ENCODE data around the gene DLD. TPM values are rescaled to one million over a fixed set of nuclear protein-coding genes. Genes with fewer than 3 reads are reported as not detected.

The DLD gene
- total and polyA plus RNA-seq, 9 of the 15 experiments (the other 6 are each of a cell fraction or from before 2014, with no cell fraction given), result 130 to 639 (median 247) TPM

- TF ChIP-seq SIX5 (IDR thresholded peaks at IDR 0.05; ENCODE audit: borderline replicate concordance in 1 of 2, insufficient read depth in 1 of 2, low read depth in 1 of 2, low read length in 2 of 2) (no peak), KAT7 (CRISPR knock-in tag; IDR thresholded peaks at IDR 0.05; ENCODE audit: borderline replicate concordance) (no peak), HIVEP1 (CRISPR knock-in tag; IDR thresholded peaks at IDR 0.05) (no peak), SMAD1 (IDR thresholded peaks at IDR 0.05; ENCODE audit: low read depth, low read length, partially characterized antibody) (no peak), STAT5A (IDR thresholded peaks at IDR 0.05; ENCODE audit: borderline replicate concordance, low read length) (no peak), ZNF175 (CRISPR knock-in tag; IDR thresholded peaks at IDR 0.05; ENCODE audit: low read depth) (no peak), SMARCC2 (IDR thresholded peaks at IDR 0.05; ENCODE audit: low read depth) (no peak; the same call in 1 of the 2 replicates), FOXK1 (CRISPR knock-in tag; IDR thresholded peaks at IDR 0.05; ENCODE audit: borderline replicate concordance) (no peak), MYC (IDR thresholded peaks at IDR 0.05; ENCODE audit: low read depth, low read length) (peak; percentile 26; the same call in 1 of the 2 replicates), MYC (CRISPR knock-in tag; IDR thresholded peaks at IDR 0.05; ENCODE audit: borderline replicate concordance, low read depth) (no peak), ZNF407 (IDR thresholded peaks at IDR 0.05; ENCODE audit: low read depth) (no peak), E2F8 (IDR thresholded peaks at IDR 0.05; ENCODE audit: low read depth, partially characterized antibody) (peak; percentile 40), CREM (IDR thresholded peaks at IDR 0.05; ENCODE audit: low read depth) (0 out of 2 replicates have a peak, but pooled peaks have one; percentile 6), RFX5 (IDR thresholded peaks at IDR 0.05; ENCODE audit: low read depth, low read length) (no peak)
- TF ChIP-seq, protein P1, sequence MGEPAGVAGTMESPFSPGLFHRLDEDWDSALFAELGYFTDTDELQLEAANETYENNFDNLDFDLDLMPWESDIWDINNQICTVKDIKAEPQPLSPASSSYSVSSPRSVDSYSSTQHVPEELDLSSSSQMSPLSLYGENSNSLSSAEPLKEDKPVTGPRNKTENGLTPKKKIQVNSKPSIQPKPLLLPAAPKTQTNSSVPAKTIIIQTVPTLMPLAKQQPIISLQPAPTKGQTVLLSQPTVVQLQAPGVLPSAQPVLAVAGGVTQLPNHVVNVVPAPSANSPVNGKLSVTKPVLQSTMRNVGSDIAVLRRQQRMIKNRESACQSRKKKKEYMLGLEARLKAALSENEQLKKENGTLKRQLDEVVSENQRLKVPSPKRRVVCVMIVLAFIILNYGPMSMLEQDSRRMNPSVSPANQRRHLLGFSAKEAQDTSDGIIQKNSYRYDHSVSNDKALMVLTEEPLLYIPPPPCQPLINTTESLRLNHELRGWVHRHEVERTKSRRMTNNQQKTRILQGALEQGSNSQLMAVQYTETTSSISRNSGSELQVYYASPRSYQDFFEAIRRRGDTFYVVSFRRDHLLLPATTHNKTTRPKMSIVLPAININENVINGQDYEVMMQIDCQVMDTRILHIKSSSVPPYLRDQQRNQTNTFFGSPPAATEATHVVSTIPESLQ (CRISPR knock-in tag; IDR thresholded peaks at IDR 0.05), result no peak
These were observed 11.5 kb upstream of the DLD start (continued) for GRCh38 chr7:107879400-107880035.
